ENCODE measurements around the gene RAB3IL1. TPM values are rescaled to one million over a fixed set of nuclear protein-coding genes. Genes with fewer than 3 reads are reported as not detected.
A peak's percentile ranks its signal among the peaks of the same experiment; 100 is the strongest.

Gene RAB3IL1
- total RNA-seq, 1 donor from 2014 or later, result 1.3 TPM

- Mint-ChIP-seq H3K27me3 (ENCODE audit: unreplicated experiment) (peaks cover 4% of the 10 kb centered on the region), H3K27ac (ENCODE audit: unreplicated experiment) (no peak overlapping the region), H3K4me3 (ENCODE audit: unreplicated experiment) (no peak overlapping the region), H3K36me3 (ENCODE audit: unreplicated experiment) (peaks cover 1% of the 10 kb centered on the region), H3K9me3 (ENCODE audit: unreplicated experiment) (peaks cover 5% of the 10 kb centered on the region), H3K4me1 (ENCODE audit: low read depth, unreplicated experiment) (peaks cover 4% of the 10 kb centered on the region)
- no peak for DNase-seq
- no peak for TF ChIP-seq CTCF (IDR thresholded peaks at IDR 0.05; ENCODE audit: partially characterized antibody, unreplicated experiment)
Observed at GRCh38 chr11:61854206-61854895, 63.0 kb downstream of the RAB3IL1 start.

- no peak for DNase-seq
- peaks cover 3% of the 10 kb centered on the region for H3K27me3 Mint-ChIP-seq (ENCODE audit: unreplicated experiment)
- H3K27ac Mint-ChIP-seq (ENCODE audit: unreplicated experiment), result no peak overlapping the region
- H3K9me3 Mint-ChIP-seq (ENCODE audit: unreplicated experiment), result peaks cover 5% of the 10 kb centered on the region
- no peak for TF ChIP-seq CTCF (IDR thresholded peaks at IDR 0.05; ENCODE audit: partially characterized antibody, unreplicated experiment)
- H3K4me3 Mint-ChIP-seq (ENCODE audit: unreplicated experiment), result no peak overlapping the region
- H3K36me3 Mint-ChIP-seq (ENCODE audit: unreplicated experiment), result no peaks in the 10 kb centered on the region
- H3K4me1 Mint-ChIP-seq (ENCODE audit: low read depth, unreplicated experiment), result peaks cover 4% of the 10 kb centered on the region
Observed at GRCh38 chr11:61853698-61854169, 63.6 kb downstream of the RAB3IL1 start.

- DNase-seq, result no peak
- Mint-ChIP-seq H3K4me3 (ENCODE audit: unreplicated experiment) (no peak overlapping the region), H3K4me1 (ENCODE audit: low read depth, unreplicated experiment) (peaks cover 4% of the 10 kb centered on the region), H3K9me3 (ENCODE audit: unreplicated experiment) (peaks cover 2% of the 10 kb centered on the region), H3K27ac (ENCODE audit: unreplicated experiment) (peak overlapping the region; percentile 60), H3K36me3 (ENCODE audit: unreplicated experiment) (no peaks in the 10 kb centered on the region), H3K27me3 (ENCODE audit: unreplicated experiment) (peaks cover 3% of the 10 kb centered on the region)
- TF ChIP-seq CTCF (IDR thresholded peaks at IDR 0.05; ENCODE audit: partially characterized antibody, unreplicated experiment), result no peak
Observed at GRCh38 chr11:61851900-61852295, 65.5 kb downstream of the RAB3IL1 start.

GRCh38 chr11:61851113-61851899, 66.1 kb downstream of the RAB3IL1 start:
- no peak for DNase-seq
- TF ChIP-seq CTCF (IDR thresholded peaks at IDR 0.05; ENCODE audit: partially characterized antibody, unreplicated experiment), result no peak
- peaks cover 5% of the 10 kb centered on the region for H3K27me3 Mint-ChIP-seq (ENCODE audit: unreplicated experiment)
- H3K4me3 Mint-ChIP-seq (ENCODE audit: unreplicated experiment), result no peak overlapping the region
- H3K36me3 Mint-ChIP-seq (ENCODE audit: unreplicated experiment), result peaks cover 4% of the 10 kb centered on the region
- H3K4me1 Mint-ChIP-seq (ENCODE audit: low read depth, unreplicated experiment), result peaks cover 4% of the 10 kb centered on the region
- peak overlapping the region; percentile 22 for H3K27ac Mint-ChIP-seq (ENCODE audit: unreplicated experiment)
- H3K9me3 Mint-ChIP-seq (ENCODE audit: unreplicated experiment), result peaks cover 3% of the 10 kb centered on the region

GRCh38 chr11:61850687-61851086, 66.7 kb downstream of the RAB3IL1 start:
- peaks cover 8% of the 10 kb centered on the region for H3K36me3 Mint-ChIP-seq (ENCODE audit: unreplicated experiment)
- H3K4me3 Mint-ChIP-seq (ENCODE audit: unreplicated experiment), result no peak overlapping the region

More at GRCh38 chr11:61850687-61851086, 66.7 kb downstream of the RAB3IL1 start:
- Mint-ChIP-seq H3K4me1 (ENCODE audit: low read depth, unreplicated experiment) (peaks cover 5% of the 10 kb centered on the region), H3K27me3 (ENCODE audit: unreplicated experiment) (peaks cover 5% of the 10 kb centered on the region), H3K27ac (ENCODE audit: unreplicated experiment) (peak overlapping the region; percentile 22), H3K9me3 (ENCODE audit: unreplicated experiment) (peaks cover 6% of the 10 kb centered on the region)
- DNase-seq, result no peak
- no peak for TF ChIP-seq CTCF (IDR thresholded peaks at IDR 0.05; ENCODE audit: partially characterized antibody, unreplicated experiment)

All from glutamatergic neuron (in vitro differentiated cells).